ENCODE measurements around the gene ERCC4. TPM values are rescaled to one million over a fixed set of nuclear protein-coding genes. Genes with fewer than 3 reads are reported as not detected.

The ERCC4 gene
- total and polyA plus RNA-seq, 2 of the 8 experiments (the other 6 are each of a cell fraction or from before 2014, with no cell fraction given) = 1.6 to 13.2 TPM

Other genes starting within 250 kb of the ERCC4 start
- 28.3 and 34.9 TPM in 2 replicates for gene MRTFB, start 151.2 kb downstream of the ERCC4 start, total RNA-seq (2021; fragmentation: NEBNext Ultra II Directional; extraction: Animal tissue kit (Norgen Biotek cat#: 25700))
- 13.5 and 17.8 TPM in 2 replicates for gene MRTFB, start 151.2 kb downstream of the ERCC4 start, polyA plus RNA-seq (2011; rRNA removed)